Measurements from ENCODE around the gene CBS.
"Not testable (repeated sequence)": the region's sequence is repeated elsewhere in the genome, so short reads cannot be mapped to it uniquely, and the experiment has no call there.

Gene CBS

GRCh38 chr21:43066690-43067089 is 8.9 kb downstream of the CBS start:
- DNase-seq = not testable (repeated sequence)

DNA sequence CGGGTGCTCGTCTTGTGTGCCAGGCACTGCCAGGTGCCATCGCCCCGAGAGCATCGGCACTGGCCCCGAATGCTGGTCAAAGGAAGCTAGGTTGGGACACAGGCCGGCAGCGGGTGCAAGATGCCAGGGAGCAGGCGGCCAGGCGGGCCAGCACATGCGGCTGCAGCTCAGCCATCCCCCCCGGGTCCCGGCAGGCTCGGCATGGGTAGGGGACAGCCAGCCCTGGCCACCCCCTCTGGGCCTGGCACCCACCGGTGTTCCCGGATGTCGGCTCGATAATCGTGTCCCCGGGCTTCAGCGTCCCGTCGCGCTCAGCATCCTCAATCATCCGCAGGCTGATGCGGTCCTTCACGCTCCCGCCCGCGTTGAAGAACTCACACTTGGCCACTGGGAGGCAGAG is 9.6 kb downstream of the CBS start:
- not testable (repeated sequence) for DNase-seq

- DNase-seq = not testable (repeated sequence)
Observed at GRCh38 chr21:43064265-43064917, 11.2 kb downstream of the CBS start.

GRCh38 chr21:43062955-43063664 is 12.5 kb downstream of the CBS start:
- not testable (repeated sequence) for DNase-seq

DNA sequence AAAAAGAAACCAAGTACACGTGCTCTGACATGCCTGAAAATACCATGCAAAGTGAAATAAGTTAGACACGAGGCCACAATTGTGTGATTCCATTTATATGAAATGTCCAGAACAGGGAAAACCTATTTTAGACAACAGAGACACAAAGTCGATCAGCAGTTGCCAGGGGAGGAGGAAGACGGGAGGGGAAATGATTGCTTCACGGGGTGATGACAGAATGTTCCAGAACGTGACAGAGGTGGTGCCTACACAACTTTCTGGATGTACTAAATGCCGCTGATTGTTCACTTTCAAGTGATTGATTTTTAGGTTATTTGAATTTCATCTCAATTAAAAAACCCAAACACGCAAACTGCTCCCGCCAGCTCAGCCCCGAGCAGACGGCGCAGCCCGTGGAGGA is 22.5 kb downstream of the CBS start:
- DNase-seq = not testable (repeated sequence)

GRCh38 chr21:43045876-43046821 is 29.5 kb downstream of the CBS start:
- DNase-seq = not testable (repeated sequence)

- not testable (repeated sequence) for DNase-seq
Observed at GRCh38 chr21:43045165-43045875, 30.3 kb downstream of the CBS start.

DNA sequence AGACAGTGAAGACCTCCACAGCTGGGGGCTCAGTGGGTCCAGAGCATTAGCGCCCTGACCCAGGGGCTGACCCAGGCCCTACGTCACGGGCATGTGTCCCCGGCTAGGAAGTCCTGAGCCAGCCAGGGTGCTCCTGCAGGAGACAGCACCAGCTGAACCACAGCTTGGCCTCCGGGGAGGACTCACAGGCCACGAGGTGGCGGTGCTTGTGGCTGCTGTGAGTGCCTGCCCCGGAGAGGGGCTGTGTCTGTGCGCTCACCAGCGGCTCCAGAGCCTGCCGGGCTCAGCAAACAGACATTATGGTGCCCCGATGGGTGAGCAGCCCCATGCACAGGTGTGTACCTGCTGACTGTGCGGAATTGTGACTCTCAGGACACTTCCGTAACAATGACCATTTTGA is 31.1 kb downstream of the CBS start:
- DNase-seq = not testable (repeated sequence)

- DNase-seq = not testable (repeated sequence)
Observed at GRCh38 chr21:43043291-43043690, 32.3 kb downstream of the CBS start.

GRCh38 chr21:43042169-43042568 is 33.5 kb downstream of the CBS start:
- DNase-seq = not testable (repeated sequence)

DNA sequence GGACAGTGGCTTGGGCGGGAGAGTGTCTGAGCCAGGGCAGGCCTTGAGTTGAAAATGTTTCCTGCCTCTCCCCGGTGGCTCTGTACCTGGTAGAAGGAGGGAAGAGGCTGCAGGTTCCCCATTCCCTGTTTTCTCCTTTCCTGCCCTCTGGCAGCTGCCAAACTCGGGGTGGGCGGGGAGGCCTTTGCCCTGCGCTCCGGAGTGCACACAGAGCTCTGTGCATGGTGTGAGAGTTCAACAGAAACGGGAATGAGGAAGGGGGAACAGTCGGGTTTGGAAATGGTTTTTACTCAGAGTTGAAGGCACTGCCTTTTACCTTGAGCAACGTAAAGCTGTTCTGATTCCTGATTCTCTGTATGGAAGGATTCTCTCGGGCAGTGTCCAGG is 37.0 kb downstream of the CBS start:
- not testable (repeated sequence) for DNase-seq

- DNase-seq = not testable (repeated sequence)
Observed at GRCh38 chr21:43037918-43038658, 37.5 kb downstream of the CBS start.

DNA sequence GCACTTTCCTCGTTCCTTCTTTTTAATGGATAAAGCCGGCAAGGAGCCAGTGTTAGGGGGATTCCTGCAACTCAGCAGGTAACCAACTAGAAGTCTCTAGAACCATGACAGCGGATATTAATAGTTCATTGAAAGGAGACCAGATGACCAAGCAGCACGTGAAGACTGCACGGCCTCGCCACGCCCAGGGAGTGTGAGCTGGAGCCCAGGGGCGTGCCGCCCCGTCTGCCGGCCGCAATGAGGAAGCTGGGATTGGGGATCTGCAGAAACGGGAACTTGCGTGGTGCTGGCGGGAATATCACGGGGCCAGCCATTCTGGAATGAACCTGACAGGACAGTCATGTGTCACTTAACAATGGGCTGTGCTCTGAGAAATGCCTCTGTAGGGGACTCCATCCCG is 38.7 kb downstream of the CBS start:
- DNase-seq = not testable (repeated sequence)

DNA sequence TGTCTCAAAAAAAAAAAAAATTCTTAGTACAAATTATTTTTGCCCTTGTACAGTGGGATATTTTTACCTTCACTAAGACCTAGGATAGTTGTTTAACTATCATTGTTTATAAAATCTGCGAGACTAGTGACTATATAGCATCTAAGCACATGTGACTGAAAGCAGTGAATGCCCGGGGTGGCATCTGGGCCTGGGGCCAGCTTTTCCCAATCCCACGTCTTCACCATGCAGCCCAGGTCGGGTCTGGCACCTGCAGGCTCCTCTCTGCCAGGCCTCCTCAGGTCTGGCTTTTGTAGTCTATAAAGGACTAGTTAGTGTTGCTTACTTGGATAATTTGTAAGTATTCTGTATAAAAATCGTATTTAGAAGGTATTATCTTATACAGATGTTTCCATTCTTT is 40.8 kb downstream of the CBS start:
- DNase-seq = no peak

GRCh38 chr21:43034101-43034500 is 41.5 kb downstream of the CBS start:
- DNase-seq = no peak

GRCh38 chr21:43031121-43031619 is 44.5 kb downstream of the CBS start:
- no peak for DNase-seq

GRCh38 chr21:43029785-43030184 is 45.9 kb downstream of the CBS start:
- no peak for DNase-seq

DNA sequence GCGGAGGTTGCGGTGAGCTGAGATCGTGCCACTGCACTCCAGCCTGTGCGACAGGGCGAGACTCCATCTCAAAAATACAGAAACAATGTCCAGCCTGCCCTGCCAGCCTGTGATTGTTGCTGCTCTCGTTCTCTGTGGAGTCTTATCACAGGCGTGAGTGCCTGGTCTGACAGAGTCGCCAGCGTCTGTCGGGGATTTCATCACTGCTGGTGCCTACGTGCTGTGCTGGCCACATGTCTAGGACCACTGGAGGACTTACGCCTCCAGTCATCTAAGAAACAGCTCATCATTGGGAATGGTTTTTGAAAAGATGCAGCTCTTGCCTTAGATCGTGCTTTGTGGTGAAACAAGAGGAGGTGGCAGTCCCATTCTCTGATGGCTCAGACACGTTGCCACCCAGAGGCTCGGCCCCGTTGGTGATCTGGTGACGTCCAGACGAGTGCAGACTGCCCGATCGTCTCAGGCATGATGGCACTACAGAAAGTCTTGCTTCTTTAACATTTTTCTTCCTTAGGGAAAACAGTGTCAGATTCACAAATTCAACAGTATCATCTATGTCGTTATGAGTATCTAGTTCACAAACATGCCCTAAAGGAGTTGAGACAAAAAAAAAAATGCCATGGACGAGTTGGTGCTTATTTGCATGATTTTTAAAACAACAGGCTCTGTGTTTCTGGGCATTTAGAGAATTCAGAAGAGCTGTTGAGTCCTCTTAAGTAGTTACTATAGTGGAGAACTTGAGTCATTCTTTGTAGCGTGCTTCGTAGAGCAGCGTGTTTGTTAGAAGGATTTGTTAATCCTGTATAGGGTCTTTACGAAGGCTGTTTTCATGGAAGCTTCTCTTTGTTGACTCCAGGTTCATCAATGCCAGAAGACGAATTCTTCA is 47.5 kb downstream of the CBS start:
- no peak for DNase-seq

- DNase-seq = no peak
Observed at GRCh38 chr21:43025636-43026180, 49.9 kb downstream of the CBS start.

GRCh38 chr21:43024439-43025136 is 51.0 kb downstream of the CBS start:
- no peak for DNase-seq

Measured in NCI-H2227 treated with DMSO at 0.1 percent for 48 hours (cell line).